HepG2 (cell line): Measurements from ENCODE around the gene ICAM5. TPM values are rescaled to one million over a fixed set of nuclear protein-coding genes. Genes with fewer than 3 reads are reported as not detected.

Experiments used
- ARID5B ChIP-seq: IDR thresholded peaks from 2 replicates; pipeline ENCODE4 v1.4.0; 2020; ENCODE audit warnings: mild to moderate bottlenecking, missing genetic modification reagents
- BHLHE40 ChIP-seq: IDR thresholded peaks from 2 replicates; pipeline ENCODE4 v1.6.1; 2011; ENCODE audit warnings: low read length, improper control_type of control experiment
- CCAR2 ChIP-seq: fragments of 200-400 bp; formaldehyde crosslinking; optimal IDR thresholded peaks from 2 replicates; pipeline ENCODE3; 2018; ENCODE audit warnings: low read depth, mild to moderate bottlenecking, low read length, moderate library complexity
- CENPBD1 ChIP-seq: sonication (generic); formaldehyde crosslinking; IDR thresholded peaks from 2 replicates; pipeline ENCODE4 v1.8.0; 2022; ENCODE audit warnings: missing genetic modification reagents, low read depth, mild to moderate bottlenecking, borderline replicate concordance
- CHCHD3 ChIP-seq: sonication (generic); formaldehyde crosslinking; IDR thresholded peaks from 2 replicates; pipeline ENCODE4 v1.8.0; 2022; ENCODE audit warnings: mild to moderate bottlenecking, missing genetic modification reagents, moderate library complexity
- CTCF ChIP-seq: sonication (generic); formaldehyde crosslinking; IDR thresholded peaks from 2 replicates; pipeline ENCODE4 v1.5.0; 2020; ENCODE audit warnings: mild to moderate bottlenecking, missing genetic modification reagents, moderate library complexity
- ETV5 ChIP-seq: IDR thresholded peaks from 2 replicates; pipeline ENCODE4 v1.6.1; 2018; ENCODE audit warnings: missing biosample characterization, missing genetic modification reagents, inconsistent platforms, borderline replicate concordance
- ISX ChIP-seq: sonication (generic); formaldehyde crosslinking; conservative IDR thresholded peaks from 2 replicates; pipeline ENCODE4 v1.5.0; 2020; ENCODE audit warnings: missing genetic modification reagents
- MAX ChIP-seq: IDR thresholded peaks from 2 replicates; pipeline ENCODE4 v1.6.1; 2012; ENCODE audit warnings: inconsistent platforms
- MXD4 ChIP-seq: IDR thresholded peaks from 2 replicates; pipeline ENCODE4 v1.6.1; 2016; ENCODE audit warnings: mild to moderate bottlenecking, missing biosample characterization, missing genetic modification reagents
- NFYC ChIP-seq: IDR thresholded peaks from 2 replicates; pipeline ENCODE4 v1.6.1; 2016; ENCODE audit warnings: missing genetic modification reagents, missing compliant biosample characterization
- NR2F6 ChIP-seq, 2 experiments: IDR thresholded peaks; 2 replicates each; pipeline ENCODE4 v1.6.1; 2016; ENCODE audit warnings: antibody characterized with exemption in 1 of 2, mild to moderate bottlenecking in 1 of 2
- PCBP1 ChIP-seq: fragments of 200-400 bp; formaldehyde crosslinking; IDR thresholded peaks from 2 replicates; pipeline ENCODE4 v1.6.1; 2017; ENCODE audit warnings: mild to moderate bottlenecking, low read depth, low read length, borderline replicate concordance
- REL ChIP-seq: sonication (generic); formaldehyde crosslinking; conservative IDR thresholded peaks from 2 replicates; pipeline ENCODE4 v1.8.0; 2022; ENCODE audit warnings: mild to moderate bottlenecking, missing genetic modification reagents, moderate library complexity
- YEATS4 ChIP-seq: sonication (generic); formaldehyde crosslinking; IDR thresholded peaks from 2 replicates; pipeline ENCODE4 v1.4.0; 2020; ENCODE audit warnings: missing genetic modification reagents, borderline replicate concordance
- ZBTB7B ChIP-seq: sonication (generic); formaldehyde crosslinking; IDR thresholded peaks from 2 replicates; pipeline ENCODE4 v1.4.0; 2020; ENCODE audit warnings: missing genetic modification reagents
- ZFP82 ChIP-seq: sonication (generic); formaldehyde crosslinking; IDR thresholded peaks from 2 replicates; pipeline ENCODE4 v1.5.1; 2020; ENCODE audit warnings: mild to moderate bottlenecking, missing genetic modification reagents, borderline replicate concordance
- ZNF12 ChIP-seq: sonication (generic); formaldehyde crosslinking; IDR thresholded peaks from 2 replicates; pipeline ENCODE4 v1.5.0; 2020; ENCODE audit warnings: missing genetic modification reagents
- ZNF251 ChIP-seq: sonication (generic); formaldehyde crosslinking; IDR thresholded peaks from 2 replicates; pipeline ENCODE4 v1.9.0; 2021; ENCODE audit warnings: mild to moderate bottlenecking, missing genetic modification reagents
- ZNF275 ChIP-seq: sonication (generic); formaldehyde crosslinking; IDR thresholded peaks from 2 replicates; pipeline ENCODE4 v1.8.0; 2022; ENCODE audit warnings: missing genetic modification reagents, mild to moderate bottlenecking, inconsistent platforms, borderline replicate concordance
- ZNF292 ChIP-seq: sonication (generic); formaldehyde crosslinking; IDR thresholded peaks from 2 replicates; pipeline ENCODE4 v1.8.1; 2022; ENCODE audit warnings: mild to moderate bottlenecking, low read depth, missing genetic modification reagents, borderline replicate concordance
- ZNF382 ChIP-seq: sonication (generic); formaldehyde crosslinking; IDR thresholded peaks from 2 replicates; pipeline ENCODE4 v1.5.0; 2020; ENCODE audit warnings: missing genetic modification reagents, mild to moderate bottlenecking, borderline replicate concordance
- ZNF724P ChIP-seq: sonication (generic); formaldehyde crosslinking; IDR thresholded peaks from 2 replicates; pipeline ENCODE4 v1.8.0; 2022; ENCODE audit warnings: missing genetic modification reagents, borderline replicate concordance
- polyA plus RNA-seq, 8 experiments: library from polyadenylated mRNA; depleted of rRNA in 3 of 8; stranded (reverse) in 7 of 8; unstranded in 1 of 8; fragments of >200 nt; fragmentation: Illumina TruSeq in 4 of 8; extraction: Trizol in 4 of 8; gene quantifications; 2 replicates each; pipeline versions ENCODE4 v1.2.1 to v1.2.3, GENCODE V29; 2011 to 2016; ENCODE audit warnings: low read depth in 4 of 8, missing spikeins in 1 of 8, mixed read lengths in 1 of 8; ENCODE audit not compliant: insufficient read depth in 1 of 8
- total RNA-seq, 5 experiments: library from RNA; depleted of rRNA; stranded (reverse); fragments of >200 nt; fragmentation: Illumina TruSeq; extraction: Trizol; gene quantifications; 2 replicates each; pipeline ENCODE4 v1.2.3, GENCODE V29; 2016; ENCODE audit warnings: low read depth in 1 of 5

Gene ICAM5
- total and polyA plus RNA-seq, 2 of the 13 experiments (the other 11 are each of a cell fraction or from before 2014, with no cell fraction given), result 0.46 to 1.6 TPM

- TF ChIP-seq CTCF (CRISPR knock-in tag), result peak; percentile 56
- no peak for TF ChIP-seq ZNF292 (CRISPR knock-in tag)
- 0 out of 2 replicates have a peak, but pooled peaks have one; percentile 36 for TF ChIP-seq YEATS4
- TF ChIP-seq ZNF12 (CRISPR knock-in tag), result no peak
- peak; percentile 51; the same call in 1 of the 2 replicates for TF ChIP-seq MAX
- TF ChIP-seq NR2F6 (IDR thresholded peaks at IDR 0.05), result no peak
- TF ChIP-seq NR2F6 (CRISPR knock-in tag; IDR thresholded peaks at IDR 0.05), result peak; percentile 35; the same call in 1 of the 2 replicates
- TF ChIP-seq ETV5, result no peak
- TF ChIP-seq CCAR2, result no peak
- peak; percentile 52; the same call in 1 of the 2 replicates for TF ChIP-seq CHCHD3
- no peak for TF ChIP-seq PCBP1
- TF ChIP-seq ZNF382 (CRISPR knock-in tag), result no peak
- TF ChIP-seq ZNF275 (CRISPR knock-in tag), result no peak
- no peak for TF ChIP-seq CENPBD1
- TF ChIP-seq ZBTB7B (CRISPR knock-in tag), result 0 out of 2 replicates have a peak, but pooled peaks have one; percentile 44
- 0 out of 2 replicates have a peak, but pooled peaks have one; percentile 24 for TF ChIP-seq ARID5B (CRISPR knock-in tag)
- no peak for TF ChIP-seq BHLHE40
- 0 out of 2 replicates have a peak, but pooled peaks have one; percentile 32 for TF ChIP-seq MXD4 (CRISPR knock-in tag)
- no peak for TF ChIP-seq ZFP82 (CRISPR knock-in tag)
- peak; percentile 48; the same call in 1 of the 2 replicates for TF ChIP-seq ZNF724P (CRISPR knock-in tag)
- TF ChIP-seq ZNF251 (CRISPR knock-in tag), result no peak
- TF ChIP-seq ISX (CRISPR knock-in tag), result no peak
- TF ChIP-seq NFYC (CRISPR knock-in tag), result no peak
- no peak for TF ChIP-seq REL (CRISPR knock-in tag)
Measured at GRCh38 chr19:10295305-10295846, 5.6 kb downstream of the ICAM5 start (continued).
